Upper lobe of left lung (tissue), 6 donors: ENCODE data around the gene MAOA. TPM values are rescaled to one million over a fixed set of nuclear protein-coding genes. Genes with fewer than 3 reads are reported as not detected.
A peak's percentile ranks its signal among the peaks of the same experiment; 100 is the strongest.
"Not testable (repeated sequence)": the region's sequence is repeated elsewhere in the genome, so short reads cannot be mapped to it uniquely, and the experiment has no call there.

Source experiments
- ATAC-seq, 2 donors: fragments of 200-7000 bp; cut with Tn5 transposase; one replicate each; pipeline ENCODE4 v1.9.1; 2022; ENCODE audit warnings: mild to moderate bottlenecking in 2 of 2, moderate library complexity in 2 of 2; ENCODE audit not compliant: low FRiP score in 2 of 2
- DNase-seq, 2 donors: peaks; one replicate each; pipeline ENCODE4 v3.0.0-alpha.2; 2019 to 2020
- H3K27ac ChIP-seq, 4 donors: fragments of 200-600 bp; sonication (generic); one replicate each; pipeline ENCODE4 v1.5.1; 2016 to 2019
- H3K27me3 ChIP-seq, 4 donors: fragments of 200-600 bp; sonication (generic); one replicate each; pipeline ENCODE4 v1.5.1; 2017 to 2019
- H3K36me3 ChIP-seq, 4 donors: fragments of 200-600 bp; sonication (generic); one replicate each; pipeline ENCODE4 v1.5.1; 2016 to 2019
- H3K4me1 ChIP-seq, 4 donors: fragments of 200-600 bp; sonication (generic); one replicate each; pipeline ENCODE4 v1.5.1; 2018 to 2019
- H3K4me3 ChIP-seq, 4 donors: fragments of 200-600 bp; sonication (generic); one replicate each; pipeline ENCODE4 v1.5.1; 2017 to 2019; ENCODE audit warnings: mild to moderate bottlenecking in 2 of 4, moderate library complexity in 1 of 4
- H3K9me3 ChIP-seq, 4 donors: fragments of 200-600 bp; sonication (generic); one replicate each; pipeline ENCODE4 v1.5.1; 2018 to 2019
- EP300 ChIP-seq, 4 donors: sonication (generic); formaldehyde crosslinking; IDR thresholded peaks; one replicate each; pipeline ENCODE4 v1.5.1; 2017; ENCODE audit warnings: antibody characterized with exemption in 4 of 4, control low read depth in 2 of 4
- POLR2A ChIP-seq, 4 donors: fragments of 450-650 bp; IDR thresholded peaks; one replicate each; pipeline ENCODE4 v1.5.1; 2016 to 2017; ENCODE audit warnings: antibody characterized with exemption in 4 of 4, mild to moderate bottlenecking in 2 of 4
- POLR2AphosphoS5 ChIP-seq, 2 donors: sonication (generic); formaldehyde crosslinking; IDR thresholded peaks; one replicate each; pipeline ENCODE4 v1.5.1; 2017; ENCODE audit warnings: antibody characterized with exemption in 2 of 2
- WGBS, 2 donors: methylation state at CpG; one replicate each; pipeline ENCODE4 v1.1.5; 2017 to 2018; 5-methylcytosine and 5-hydroxymethylcytosine counted together
- total RNA-seq, 6 donors: library from RNA; depleted of rRNA in 4 of 6; stranded (reverse); fragments of >200 nt in 4 of 6; gene quantifications; one replicate each; pipeline versions ENCODE4 v1.1.0 to v1.2.1, GENCODE V29; 2016 to 2021
- TF ChIP-seq, protein P1 (sequence below), 6 experiments: fragments of 450-650 bp in 4 of 6; fragments of 200-600 bp in 2 of 6; sonication (generic) in 2 of 6; IDR thresholded peaks; one replicate each; pipeline ENCODE4 v1.5.1; 2016 to 2019; ENCODE audit warnings: antibody characterized with exemption in 6 of 6
- donor health status: DM: no; HTN: no; CAD: no; lungs with moderate emphysema.
- donor health status: DM: no; HTN: yes; CAD: no; lungs with severe emphysema.

The MAOA gene
- total RNA-seq = 100 to 1,000 TPM; 112 to 300 (median 204) TPM

DNA sequence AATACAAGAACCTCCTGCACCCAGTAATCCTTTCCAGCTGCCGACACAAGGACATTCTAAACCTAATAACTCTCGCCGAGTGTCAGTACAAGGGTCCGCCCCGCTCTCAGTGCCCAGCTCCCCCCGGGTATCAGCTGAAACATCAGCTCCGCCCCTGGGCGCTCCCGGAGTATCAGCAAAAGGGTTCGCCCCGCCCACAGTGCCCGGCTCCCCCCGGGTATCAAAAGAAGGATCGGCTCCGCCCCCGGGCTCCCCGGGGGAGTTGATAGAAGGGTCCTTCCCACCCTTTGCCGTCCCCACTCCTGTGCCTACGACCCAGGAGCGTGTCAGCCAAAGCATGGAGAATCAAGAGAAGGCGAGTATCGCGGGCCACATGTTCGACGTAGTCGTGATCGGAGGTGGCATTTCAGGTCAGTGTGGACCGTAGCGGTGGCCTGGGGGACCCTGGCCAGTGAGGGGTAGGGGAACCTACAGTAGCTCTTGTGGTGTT lies at the start of gene MAOA:
MAOA (plus strand) TSS at position 295 of the 490 bp plus-strand sequence; CDS start at position 338, 43 bp downstream.
- 57% methylated on average over 21 of the region's 29 CpGs; no CpG with 5 or more reads in 1 of the 2 donors for WGBS, 2 donors
- peak; percentile 44 to 83 for ATAC-seq
- TF ChIP-seq POLR2A (IDR thresholded peaks at IDR 0.05) (peak in 2 of 4 donors; percentile 47 to 84), POLR2AphosphoS5 (IDR thresholded peaks at IDR 0.05) (peak in 1 of 2 donors; percentile 85)
- TF ChIP-seq, protein P1, sequence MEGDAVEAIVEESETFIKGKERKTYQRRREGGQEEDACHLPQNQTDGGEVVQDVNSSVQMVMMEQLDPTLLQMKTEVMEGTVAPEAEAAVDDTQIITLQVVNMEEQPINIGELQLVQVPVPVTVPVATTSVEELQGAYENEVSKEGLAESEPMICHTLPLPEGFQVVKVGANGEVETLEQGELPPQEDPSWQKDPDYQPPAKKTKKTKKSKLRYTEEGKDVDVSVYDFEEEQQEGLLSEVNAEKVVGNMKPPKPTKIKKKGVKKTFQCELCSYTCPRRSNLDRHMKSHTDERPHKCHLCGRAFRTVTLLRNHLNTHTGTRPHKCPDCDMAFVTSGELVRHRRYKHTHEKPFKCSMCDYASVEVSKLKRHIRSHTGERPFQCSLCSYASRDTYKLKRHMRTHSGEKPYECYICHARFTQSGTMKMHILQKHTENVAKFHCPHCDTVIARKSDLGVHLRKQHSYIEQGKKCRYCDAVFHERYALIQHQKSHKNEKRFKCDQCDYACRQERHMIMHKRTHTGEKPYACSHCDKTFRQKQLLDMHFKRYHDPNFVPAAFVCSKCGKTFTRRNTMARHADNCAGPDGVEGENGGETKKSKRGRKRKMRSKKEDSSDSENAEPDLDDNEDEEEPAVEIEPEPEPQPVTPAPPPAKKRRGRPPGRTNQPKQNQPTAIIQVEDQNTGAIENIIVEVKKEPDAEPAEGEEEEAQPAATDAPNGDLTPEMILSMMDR (IDR thresholded peaks at IDR 0.05) = no peak
- peak; percentile 89 to 93 for DNase-seq
- H3K36me3 ChIP-seq = no peaks in the 10 kb centered on the region
- no peaks in the 10 kb centered on the region for H3K27me3 ChIP-seq
- H3K4me1 ChIP-seq = no peaks in the 10 kb centered on the region
- H3K9me3 ChIP-seq = no peaks in the 10 kb centered on the region
- peak within 1 kb of the TSS; percentile 84 to 98 (median 90) for H3K27ac ChIP-seq
- peak within 1 kb of the TSS; percentile 47 to 75 (median 66) for H3K4me3 ChIP-seq

DNA sequence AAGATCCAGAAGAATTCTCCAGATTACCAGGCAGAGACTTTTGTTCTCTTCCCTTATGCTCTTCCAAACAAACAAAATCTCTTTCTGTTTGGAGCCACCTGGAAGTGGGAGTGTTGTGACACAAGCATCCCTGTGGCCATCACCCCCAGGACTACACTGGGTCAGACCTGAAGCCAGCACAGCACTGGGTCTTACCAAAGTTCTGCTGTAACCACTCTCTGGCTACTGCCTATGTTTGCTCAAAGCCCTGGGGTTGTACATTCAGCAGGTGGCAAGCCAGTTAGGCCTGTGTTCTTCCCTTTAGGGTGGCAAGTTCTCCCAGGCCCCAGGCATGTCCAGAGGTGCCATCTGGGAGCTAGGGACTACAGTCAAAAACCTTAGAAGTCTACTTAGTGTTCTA lies 43.7 kb upstream of the MAOA start:
- ATAC-seq (no peak), DNase-seq (no peak)
- Histone ChIP-seq H3K4me1 (no peaks in the 10 kb centered on the region), H3K27ac (no peak overlapping the region), H3K4me3 (no peak overlapping the region), H3K36me3 (no peaks in the 10 kb centered on the region), H3K27me3 (no peaks in the 10 kb centered on the region), H3K9me3 (no peaks in the 10 kb centered on the region)
- no peak for TF ChIP-seq POLR2A (IDR thresholded peaks at IDR 0.05)
- TF ChIP-seq EP300 (IDR thresholded peaks at IDR 0.05) = no peak
- TF ChIP-seq, protein P1 (IDR thresholded peaks at IDR 0.05) = no peak
- TF ChIP-seq POLR2AphosphoS5 (IDR thresholded peaks at IDR 0.05) = no peak

DNA sequence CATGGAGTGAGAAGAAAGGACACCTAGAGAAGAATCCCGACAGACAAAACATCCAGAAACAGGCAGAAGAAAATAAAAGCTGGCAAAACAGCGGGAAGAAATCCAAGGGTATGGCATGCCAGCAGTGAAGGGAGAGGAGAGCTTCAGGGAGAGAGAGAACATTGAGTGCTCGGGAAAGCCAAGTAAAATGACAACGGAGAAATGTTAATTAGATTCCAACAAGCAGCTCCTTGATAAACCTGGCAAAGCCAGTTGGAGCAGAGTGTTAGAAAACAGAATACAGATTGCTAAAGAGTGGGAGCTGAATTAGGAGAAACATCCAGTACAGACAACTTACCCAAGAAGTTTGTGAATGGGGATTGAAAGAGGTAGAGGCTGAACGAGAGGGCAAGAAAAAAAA lies 40.4 kb upstream of the MAOA start:
- whole genome bisulfite sequencing, 2 donors = 62 to 67% methylated on average over 5 of the region's 5 CpGs
- H3K27ac ChIP-seq = no peak overlapping the region
- no peak for TF ChIP-seq POLR2AphosphoS5 (IDR thresholded peaks at IDR 0.05)
- no peak for TF ChIP-seq POLR2A (IDR thresholded peaks at IDR 0.05)
- TF ChIP-seq, protein P1 (IDR thresholded peaks at IDR 0.05) = no peak
- no peak for TF ChIP-seq EP300 (IDR thresholded peaks at IDR 0.05)
- H3K4me3 ChIP-seq = no peak overlapping the region
- no peaks in the 10 kb centered on the region for H3K27me3 ChIP-seq
- no peak for DNase-seq
- H3K36me3 ChIP-seq = no peaks in the 10 kb centered on the region
- no peak for ATAC-seq
- H3K9me3 ChIP-seq = no peaks in the 10 kb centered on the region
- H3K4me1 ChIP-seq = no peaks in the 10 kb centered on the region

DNA sequence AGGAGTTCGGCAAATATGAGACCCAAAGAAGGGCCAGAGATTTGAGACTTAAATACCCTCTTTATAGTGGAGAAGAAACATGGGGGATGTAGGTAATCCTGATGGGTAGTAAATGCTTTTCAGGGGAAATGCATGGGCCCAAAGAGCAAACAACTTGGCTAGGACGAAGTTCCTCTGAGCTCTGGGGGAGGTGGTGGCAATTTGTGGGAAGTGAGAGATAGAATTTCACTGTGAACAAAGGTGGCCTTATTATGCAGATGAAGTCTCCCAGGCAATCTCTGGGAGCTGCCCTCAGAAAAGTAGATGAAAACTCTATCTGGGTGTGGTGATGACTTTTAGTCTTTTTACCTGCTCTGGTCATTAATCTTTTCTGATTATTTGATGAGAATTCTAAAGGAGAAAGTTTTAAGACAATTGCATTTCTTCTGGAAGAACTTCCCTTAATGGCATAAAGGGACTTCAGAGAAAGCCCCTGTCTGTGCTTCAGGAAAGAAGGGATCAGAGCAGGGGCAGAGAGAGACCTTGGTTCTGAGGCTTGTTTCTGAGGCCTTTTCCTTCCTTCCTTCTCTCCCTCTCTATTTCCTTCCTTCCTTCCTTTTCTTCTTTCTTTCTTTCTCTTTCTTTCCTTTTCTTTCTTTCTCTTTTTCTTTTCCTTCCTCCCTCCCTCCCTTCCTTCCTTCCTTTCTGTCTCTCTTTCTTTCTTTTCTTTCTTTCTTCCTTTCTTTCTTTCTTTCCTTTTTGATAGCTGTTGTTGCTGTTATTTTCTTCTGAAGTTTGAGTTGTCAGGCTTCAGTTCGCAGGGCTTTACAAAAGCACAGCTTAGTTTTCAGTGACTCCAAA lies 37.5 kb upstream of the MAOA start:
- WGBS, 2 donors = 64 to 74% methylated on average over 3 of the region's 3 CpGs
- no peaks in the 10 kb centered on the region for H3K27me3 ChIP-seq
- DNase-seq (no peak), ATAC-seq (no peak)
- H3K9me3 ChIP-seq = no peaks in the 10 kb centered on the region
- no peaks in the 10 kb centered on the region for H3K4me1 ChIP-seq
- TF ChIP-seq POLR2A (IDR thresholded peaks at IDR 0.05) = no peak
- no peak for TF ChIP-seq EP300 (IDR thresholded peaks at IDR 0.05)
- TF ChIP-seq, protein P1 (IDR thresholded peaks at IDR 0.05) = no peak
- no peak for TF ChIP-seq POLR2AphosphoS5 (IDR thresholded peaks at IDR 0.05)
- no peaks in the 10 kb centered on the region for H3K36me3 ChIP-seq
- H3K4me3 ChIP-seq = no peak overlapping the region
- no peak overlapping the region for H3K27ac ChIP-seq

DNA sequence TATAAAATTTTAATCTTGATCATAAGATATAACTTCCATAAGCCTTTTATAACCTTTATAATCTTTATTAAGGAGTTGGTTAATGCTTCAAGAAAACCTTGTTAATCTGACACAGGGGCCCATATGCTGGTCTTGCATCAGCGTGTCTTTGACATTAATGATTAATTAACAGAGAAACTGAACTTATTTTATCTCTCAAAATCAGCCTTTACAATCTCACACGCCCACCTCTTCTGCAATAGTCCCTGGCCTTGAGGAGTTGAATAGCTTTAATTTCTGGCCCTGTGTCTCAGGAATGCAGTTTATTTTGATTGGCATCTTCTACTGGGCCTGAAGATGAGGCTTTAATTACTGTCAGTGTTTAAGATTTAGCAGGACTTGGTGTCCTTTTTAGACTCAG lies 36.2 kb upstream of the MAOA start:
- not testable (repeated sequence) for H3K4me3 ChIP-seq, H3K9me3 ChIP-seq, H3K4me1 ChIP-seq, H3K27ac ChIP-seq, ATAC-seq, DNase-seq, H3K27me3 ChIP-seq, H3K36me3 ChIP-seq
- WGBS, 2 donors = 61 to 62% methylated on average over 2 of the region's 2 CpGs
